Activated T-cell treated with anti-CD3 and anti-CD28 coated beads for 24 hours (primary cell): Measurements from ENCODE around the gene ISG20L2.

ENCODE experiments used
- DNase-seq: peaks from one replicate; pipeline ENCODE4 v3.0.0-alpha.2; 2020; ENCODE audit warnings: low read depth

The ISG20L2 gene

DNA sequence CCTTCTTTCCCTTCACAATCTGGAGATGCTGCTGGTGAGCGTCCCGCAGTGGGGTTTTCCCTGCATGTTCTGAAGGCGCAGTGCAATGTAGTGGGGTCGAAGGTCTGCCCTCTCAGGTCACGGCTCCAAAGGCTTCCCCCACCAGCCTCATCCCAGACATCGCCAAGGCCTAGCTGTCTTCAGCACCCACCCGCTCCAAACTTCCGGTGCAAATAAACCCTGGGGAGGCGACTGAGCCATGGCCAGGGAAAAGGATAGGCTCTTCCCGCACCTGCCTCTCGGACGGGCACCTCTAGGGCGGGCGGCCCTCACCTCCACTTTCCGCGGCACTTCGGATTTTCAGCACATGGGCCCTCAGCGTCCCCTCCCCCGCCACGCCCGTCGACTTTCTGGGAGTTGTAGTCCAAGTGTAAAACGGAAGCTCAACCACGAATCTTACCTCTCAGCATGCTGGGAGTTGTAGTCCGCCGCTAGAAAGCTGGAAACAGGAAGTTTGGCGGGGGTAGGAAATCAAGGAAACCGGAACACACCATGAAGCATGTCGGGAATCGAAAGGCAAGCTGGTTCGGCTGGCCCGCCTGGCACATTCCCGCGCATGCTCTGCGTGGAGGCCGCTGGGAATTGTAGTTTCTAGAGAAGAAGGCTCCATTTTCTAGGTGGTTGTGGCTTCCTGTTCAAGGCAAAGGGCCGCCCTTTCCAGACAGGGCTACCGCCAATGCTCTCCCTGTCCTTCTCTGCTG is 12.3 kb upstream of the ISG20L2 start, which contains the start of gene MRPL24:
Gene MRPL24 (minus strand): TSS at position 348 of the 740 bp plus-strand sequence. CDS start 2,384 bp downstream, outside the sequence.
- peak; percentile 94 for DNase-seq

DNA sequence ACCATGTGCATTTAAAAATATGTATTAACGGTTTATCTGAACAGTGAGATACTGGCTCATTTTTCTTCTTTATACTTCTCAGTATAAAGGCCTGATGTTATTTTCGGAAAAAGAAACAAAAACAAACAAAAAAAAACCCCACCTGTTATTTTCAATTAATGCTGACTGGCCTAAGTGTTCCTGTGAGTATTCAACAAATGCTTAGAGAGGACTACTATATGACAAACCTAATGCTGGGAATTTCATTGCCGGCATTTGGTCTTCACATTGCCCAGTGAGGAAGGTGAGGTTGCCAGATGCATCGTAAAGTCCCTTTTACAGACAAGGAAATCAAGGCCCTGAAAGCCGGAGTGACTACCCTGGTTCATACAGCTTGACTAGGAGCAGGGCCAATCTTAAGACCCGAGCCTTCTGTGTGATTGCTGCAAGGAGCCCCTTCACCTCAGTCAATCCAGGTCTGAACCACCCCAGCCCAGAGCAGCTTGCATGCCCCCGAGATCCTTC is 11.7 kb upstream of the ISG20L2 start:
- DNase-seq: no peak

DNA sequence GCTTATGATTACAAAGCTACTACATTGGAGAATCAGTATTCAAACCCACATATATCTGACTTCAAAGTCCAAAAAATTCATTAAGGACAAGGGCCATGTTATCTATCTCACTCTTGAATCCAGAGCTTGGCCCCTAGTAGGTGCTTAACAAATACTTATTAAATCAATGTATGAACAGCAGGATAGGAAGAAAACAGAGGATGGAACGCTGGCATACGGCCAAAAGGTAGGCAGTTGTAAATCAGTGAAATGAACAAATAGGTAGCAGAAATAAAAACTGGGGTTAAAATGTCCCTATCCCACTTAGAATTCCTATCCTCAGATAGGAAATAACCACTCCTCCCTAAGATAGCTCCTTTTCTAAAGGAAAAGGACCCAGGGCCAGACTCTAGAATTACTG is 10.3 kb upstream of the ISG20L2 start:
- DNase-seq: no peak

DNA sequence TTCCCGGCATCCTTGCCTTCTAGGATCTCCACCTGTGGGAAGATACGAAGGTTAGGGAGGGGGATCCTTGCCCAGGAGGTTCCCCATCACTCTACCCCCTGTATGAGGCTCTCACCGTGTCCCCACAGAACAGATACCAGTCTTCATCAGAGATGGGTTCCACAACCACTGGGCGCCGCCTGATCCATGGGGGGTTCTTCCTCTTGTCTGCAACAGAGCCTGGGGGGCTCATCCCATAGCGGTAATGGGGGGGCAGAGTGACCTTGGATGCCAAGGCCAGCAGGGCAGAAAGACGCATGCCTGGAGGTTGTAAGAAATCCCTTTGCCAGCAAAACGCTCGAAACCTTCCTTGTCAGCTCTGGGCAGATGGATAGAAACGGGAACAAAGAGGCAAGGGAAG is 9.8 kb upstream of the ISG20L2 start:
- no peak for DNase-seq

DNA sequence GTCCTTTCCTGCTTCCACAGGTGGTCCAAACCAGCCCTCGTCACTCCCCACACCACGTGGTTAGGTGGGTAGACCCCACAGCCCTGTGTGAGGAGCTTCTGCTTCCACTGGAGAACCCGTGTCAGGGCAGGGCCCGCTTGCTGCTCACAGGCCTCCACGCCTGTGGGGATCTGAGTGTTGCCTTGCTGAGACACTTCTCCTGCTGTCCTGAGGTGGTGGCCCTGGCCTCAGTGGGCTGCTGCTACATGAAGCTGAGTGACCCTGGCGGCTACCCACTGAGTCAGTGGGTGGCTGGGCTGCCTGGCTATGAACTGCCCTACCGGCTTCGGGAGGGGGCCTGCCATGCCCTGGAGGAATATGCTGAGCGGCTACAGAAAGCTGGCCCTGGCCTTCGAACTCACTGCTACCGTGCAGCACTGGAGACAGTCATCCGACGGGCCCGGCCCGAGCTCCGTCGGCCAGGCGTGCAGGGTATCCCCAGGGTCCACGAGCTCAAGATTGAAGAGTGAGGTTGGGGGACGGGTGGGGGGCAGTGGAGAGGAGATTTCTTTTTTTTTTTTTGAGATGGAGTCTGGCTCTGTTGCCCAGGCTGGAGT is 5.5 kb upstream of the ISG20L2 start:
- DNase-seq: no peak

DNA sequence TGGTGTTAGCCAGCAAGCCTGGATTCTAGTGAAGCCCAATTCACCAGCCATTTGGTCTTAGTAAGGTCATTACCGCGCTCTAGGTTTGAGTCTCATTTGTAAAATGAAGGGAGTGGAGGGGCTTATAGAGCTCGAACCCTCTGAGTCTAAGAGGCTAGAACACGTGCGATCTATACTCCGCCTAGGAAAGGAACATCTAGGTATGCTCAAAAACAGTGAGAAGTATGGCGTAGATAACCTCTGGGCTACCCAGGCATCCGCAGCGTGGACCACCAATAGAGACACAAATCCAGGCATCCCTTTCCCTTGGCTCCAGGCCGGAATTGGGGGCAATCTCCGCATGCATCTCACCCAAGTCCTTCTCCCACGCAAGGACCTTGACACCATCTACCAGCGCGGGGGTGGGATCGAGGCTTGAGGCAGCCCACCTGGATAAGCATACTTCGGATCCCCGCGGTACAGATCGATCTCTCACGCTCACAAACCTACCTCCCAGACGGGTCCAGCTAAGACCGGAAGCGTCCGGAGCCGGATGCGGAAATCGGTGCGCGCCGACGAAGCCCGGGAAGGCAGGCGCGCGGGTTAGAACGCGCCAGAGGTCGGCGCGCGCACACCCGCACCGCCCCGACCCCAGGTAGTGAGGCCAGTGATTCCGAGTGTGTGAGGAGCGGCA is 504 bp downstream of the ISG20L2 start, which contains the start of gene METTL25B:
Gene METTL25B (plus strand): TSS at position 544 of the 673 bp plus-strand sequence. CDS start 636 bp downstream, outside the sequence.
- DNase-seq: peak; percentile 74

DNA sequence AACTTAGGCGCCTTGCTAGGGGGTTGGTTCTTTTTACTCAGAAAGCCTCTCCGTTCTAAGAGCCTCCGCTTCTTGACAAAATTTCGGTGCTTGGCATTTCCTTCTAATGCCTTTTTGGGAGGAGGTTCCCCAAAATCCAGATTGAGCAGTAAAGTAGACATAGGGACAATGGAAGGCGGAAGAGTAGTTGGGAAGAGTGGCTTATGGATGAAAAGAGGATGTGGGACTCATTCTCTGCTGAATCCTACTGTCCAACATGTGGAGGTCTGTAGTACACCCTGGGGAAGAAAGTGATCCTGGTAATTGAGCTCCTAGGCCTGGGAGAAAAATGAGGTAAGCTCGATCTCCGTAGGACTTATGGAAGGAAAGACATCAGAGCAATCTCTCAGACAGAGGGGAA is 1.1 kb downstream of the ISG20L2 start:
- no peak for DNase-seq

DNA sequence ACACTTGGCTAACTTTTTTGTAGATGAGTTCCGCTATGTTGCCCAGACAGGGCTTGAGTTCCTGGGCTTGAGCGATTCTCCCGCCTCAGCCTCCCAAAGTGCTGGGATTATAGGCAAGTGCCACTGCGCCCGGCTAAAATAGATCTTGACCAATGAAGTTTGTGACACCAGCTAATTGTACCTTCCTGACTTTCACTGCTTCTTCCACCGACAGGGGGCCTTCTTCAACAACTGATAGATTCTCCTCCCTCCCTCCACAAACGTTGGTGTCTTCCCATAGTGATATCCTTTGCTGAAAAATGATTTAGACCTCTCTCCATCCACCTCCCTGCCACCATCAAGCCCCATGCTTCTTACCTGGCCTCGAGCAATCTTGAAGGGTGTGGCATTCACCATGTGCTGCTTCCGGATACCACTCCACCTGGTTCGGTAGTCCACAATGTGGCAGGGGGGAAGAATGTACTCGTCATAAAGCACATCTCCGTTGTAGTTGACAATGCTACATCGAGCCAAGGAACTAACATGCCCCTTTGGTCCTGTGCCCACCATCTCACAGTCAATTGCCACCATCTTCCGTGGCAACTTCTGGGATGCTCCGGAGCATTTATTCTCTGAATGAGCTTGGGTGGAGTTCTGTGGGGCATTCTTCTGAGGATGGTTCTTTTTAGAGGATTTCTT is 1.9 kb downstream of the ISG20L2 start:
- DNase-seq: no peak

DNA sequence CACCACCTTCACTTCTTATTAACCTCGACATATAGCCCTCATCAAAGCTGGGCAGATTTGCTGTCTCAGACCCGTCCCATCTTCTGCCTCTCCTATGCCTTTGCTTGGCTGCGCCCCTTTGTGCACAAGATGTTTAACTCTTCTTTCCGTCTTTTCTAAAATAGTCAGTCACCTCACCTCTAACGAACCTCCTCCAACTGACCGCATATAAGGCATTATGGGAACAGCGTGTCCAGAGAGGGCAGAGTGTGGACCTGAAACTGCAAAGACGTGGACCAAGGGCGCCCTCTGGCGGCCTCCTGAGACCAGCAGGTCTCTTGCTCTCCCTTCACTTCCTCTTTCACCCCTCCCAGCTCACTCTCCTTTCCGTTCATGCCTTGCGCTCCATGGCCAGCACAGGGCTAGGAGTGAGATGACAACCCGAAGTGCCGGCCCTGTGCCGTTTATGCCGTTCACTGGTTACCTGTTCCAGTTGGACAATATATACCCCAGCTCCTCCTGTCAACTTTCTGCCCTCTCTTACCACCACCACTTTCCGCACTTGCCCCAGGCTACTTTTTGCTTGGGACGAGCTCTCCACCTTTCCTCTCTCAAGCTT is 2.8 kb downstream of the ISG20L2 start:
- peak; percentile 68 for DNase-seq

DNA sequence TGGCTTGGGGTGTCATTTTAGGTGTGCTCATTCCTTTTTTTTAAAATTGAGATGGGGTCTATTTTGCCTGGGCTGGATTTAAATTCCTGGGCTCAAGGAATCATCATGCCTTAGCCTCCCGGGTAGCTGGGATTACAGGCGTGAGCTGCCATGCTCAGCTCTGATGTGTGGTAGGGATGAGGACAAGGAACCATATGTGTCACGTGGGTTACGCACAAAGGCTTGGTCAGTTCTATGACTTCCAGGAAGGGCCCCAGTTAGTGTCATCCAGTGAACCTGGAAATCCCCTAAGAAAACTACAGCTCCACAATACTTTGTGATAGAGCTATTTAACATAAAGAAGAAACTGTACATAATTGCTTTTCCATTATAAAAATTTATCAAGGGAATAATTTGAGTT is 7.0 kb downstream of the ISG20L2 start:
- no peak for DNase-seq

DNA sequence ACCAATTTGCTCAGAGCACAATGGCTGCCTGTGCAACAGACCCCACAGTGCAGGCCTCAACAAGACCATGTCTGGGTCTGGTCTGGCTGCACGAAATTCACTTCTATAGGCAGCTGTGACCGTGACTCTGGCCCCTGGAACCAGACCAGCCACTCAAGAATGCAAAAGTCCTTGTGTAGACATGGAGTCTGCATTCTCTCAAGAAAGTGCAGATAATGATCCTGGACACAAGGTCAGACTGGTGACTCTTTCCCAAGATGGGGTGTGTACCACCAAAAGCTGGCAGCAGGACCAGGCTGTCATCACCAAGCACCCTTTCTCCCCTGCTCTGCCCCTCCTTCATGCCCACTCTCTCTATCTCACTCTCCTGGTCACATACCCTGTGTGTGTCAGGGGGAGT is 7.4 kb downstream of the ISG20L2 start:
- DNase-seq: no peak

DNA sequence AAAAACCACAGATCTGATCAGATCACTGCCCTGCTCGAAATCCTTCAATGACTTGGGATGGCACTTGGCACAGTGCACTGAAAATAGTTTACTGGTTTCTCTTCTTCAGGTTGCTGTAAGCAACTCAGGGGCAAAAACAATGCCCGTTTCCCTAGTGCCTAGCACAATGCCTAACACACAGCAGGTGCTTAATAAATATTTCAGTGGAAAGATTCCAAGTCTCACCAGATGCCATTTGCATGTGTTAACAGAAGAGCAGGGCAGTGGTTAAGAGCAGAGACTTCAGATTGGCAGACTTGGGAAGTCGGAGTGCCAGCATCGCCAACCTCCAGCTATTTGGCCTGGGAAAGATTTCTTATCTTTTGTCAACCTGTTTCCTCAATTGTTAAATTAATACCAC is 11.2 kb downstream of the ISG20L2 start:
- no peak for DNase-seq

DNA sequence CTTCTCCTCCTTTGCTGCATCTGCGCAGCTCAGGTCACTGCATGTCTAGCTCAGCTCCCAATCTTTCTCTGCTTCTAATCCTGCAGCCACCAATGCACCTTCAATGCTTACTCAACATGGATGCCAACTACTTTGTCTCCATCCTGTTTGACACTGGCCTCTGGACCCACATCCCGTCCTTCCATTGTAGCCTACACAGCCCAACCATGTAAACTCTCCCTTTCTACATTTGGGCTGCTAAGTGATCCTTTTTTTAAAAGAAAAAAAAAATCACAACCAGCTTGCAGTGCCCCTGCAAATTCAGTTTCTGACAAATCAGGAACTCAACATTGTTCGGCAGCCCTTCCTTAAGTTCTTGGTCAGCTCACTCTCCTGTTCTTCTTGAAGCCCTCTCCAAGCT is 13.7 kb downstream of the ISG20L2 start:
- DNase-seq: no peak

DNA sequence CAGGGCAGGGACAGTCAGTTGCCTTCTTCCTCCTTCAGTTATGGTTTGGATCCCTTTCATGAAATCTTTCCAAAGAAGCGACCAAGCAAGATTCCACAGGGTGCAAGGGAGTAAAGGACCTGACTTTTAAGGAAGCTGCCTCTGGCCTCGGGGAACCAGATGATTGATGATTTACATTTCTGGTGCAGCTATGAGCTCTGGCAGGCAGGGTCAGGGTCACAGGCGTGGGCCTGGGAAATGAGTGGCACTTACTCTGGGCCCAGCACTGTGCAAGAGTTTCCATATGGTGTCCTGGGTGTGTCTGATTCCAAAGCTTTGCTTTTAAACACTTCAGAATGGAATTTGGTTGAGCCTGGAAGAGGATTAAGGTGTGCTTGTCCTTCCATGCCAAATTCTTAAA is 15.9 kb downstream of the ISG20L2 start:
- no peak for DNase-seq

DNA sequence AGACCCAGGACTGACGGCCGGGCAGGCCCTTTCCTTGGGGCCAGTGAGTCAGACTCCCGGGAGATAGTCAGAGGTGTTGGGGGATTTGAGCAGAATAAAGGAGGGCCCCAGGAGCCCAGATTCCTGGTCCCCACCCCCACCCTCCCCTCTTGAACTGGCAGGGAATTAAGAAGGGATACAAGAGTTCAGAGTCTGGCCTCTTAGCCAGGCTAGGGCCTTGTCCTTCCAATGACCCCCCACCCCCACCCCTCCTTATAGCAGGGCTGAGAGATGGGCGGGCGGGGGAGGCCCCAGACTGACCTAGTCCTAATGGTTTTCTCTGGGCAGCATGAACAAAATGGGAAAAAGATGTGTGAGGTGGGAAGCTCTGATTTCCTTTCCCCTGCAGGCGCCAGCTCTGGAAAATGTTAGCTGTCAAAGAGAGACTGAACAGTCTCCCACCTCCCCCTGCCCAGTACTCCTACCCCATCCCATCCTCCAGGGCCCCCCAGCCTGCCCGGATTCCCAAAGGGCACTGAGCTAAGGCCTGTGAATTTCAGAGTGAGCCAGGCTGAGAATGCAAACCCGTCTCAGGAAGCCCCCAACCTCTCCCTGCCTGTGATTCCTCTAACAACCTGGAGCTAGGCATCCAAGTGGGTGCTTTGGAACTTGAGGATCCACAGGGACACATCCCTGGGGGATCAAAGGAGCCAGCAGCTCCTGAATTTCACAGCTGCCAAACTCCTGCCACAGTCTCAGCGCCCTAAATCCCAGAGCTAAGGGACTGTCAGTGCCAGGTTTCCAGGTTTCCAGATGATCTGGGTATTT is 17.4 kb downstream of the ISG20L2 start:
- DNase-seq: no peak

DNA sequence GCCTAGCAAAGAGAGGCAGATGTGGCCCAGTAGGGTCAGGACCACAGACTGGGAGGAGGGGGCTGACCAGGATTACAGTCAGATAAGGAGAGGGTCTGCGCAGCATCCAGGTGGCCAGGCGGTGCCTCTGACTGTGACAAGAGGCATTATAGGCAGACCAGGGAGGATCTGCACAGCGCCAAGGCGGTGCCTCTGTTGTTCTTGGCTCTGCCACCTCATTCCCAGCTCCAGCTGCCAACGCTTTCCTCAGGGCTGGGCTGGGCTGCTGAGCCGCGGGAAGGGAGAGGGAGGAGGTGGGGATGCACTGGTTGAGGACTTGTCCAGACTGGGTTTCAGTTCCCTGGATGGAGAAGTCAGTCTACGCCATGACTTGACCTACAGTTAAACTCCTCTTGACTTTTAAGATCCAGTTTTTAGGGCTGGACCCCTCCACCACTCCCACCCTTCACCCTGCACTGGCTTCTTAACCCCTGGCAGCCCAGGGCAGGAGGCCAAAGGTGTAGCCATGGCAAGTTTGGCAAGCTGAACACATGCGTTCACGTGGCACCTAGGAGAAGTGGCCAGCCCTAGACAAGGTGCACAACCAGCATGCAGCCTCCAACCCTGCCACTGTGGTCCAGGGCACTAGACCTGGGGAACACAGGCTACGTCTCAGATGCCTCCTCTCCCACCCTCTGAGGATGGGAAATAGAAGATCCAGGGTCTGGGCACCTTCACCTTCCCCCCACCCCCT is 18.6 kb downstream of the ISG20L2 start:
- no peak for DNase-seq

DNA sequence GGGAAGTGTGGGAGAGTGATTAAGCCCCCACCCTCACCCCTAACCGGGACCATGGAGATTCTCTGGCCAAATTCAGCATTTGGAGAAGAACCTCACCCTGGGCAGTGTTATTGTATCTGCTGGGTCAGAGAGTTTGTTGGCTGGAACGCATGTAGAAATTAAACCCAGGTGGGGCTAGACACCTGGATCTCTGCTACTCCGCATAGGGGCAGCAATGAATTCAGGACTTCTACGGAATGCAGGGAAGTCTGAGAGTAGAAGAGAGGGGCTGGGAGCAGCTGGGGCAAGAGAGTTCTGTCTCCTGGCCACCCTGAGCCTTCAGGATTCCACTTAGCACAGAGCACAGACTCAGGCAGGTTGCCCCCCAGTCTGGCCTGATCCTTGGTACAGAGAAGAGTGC is 19.5 kb downstream of the ISG20L2 start:
- DNase-seq: no peak

DNA sequence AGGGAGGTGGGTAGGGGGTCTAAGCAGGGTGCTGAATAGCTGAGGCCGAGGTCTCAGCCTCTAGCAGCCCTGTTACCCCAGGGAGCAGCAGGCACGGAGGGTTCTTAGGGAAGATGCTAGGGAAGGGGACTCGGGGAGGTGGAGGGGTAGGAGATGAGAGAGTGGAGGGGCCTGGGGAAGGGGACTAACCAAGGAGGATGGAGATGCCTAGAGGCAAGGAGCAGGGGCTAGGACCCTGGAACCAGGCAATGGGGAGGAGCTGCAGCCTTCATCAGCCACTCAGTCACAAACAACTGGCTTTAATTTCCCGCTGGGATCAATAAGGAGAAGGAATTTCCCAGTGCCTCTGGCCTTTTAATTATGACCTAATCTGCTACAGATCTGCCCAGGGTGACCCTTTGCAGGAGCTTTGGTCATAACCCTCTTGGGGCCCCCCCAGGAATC is 20.3 kb downstream of the ISG20L2 start:
- DNase-seq: no peak

DNA sequence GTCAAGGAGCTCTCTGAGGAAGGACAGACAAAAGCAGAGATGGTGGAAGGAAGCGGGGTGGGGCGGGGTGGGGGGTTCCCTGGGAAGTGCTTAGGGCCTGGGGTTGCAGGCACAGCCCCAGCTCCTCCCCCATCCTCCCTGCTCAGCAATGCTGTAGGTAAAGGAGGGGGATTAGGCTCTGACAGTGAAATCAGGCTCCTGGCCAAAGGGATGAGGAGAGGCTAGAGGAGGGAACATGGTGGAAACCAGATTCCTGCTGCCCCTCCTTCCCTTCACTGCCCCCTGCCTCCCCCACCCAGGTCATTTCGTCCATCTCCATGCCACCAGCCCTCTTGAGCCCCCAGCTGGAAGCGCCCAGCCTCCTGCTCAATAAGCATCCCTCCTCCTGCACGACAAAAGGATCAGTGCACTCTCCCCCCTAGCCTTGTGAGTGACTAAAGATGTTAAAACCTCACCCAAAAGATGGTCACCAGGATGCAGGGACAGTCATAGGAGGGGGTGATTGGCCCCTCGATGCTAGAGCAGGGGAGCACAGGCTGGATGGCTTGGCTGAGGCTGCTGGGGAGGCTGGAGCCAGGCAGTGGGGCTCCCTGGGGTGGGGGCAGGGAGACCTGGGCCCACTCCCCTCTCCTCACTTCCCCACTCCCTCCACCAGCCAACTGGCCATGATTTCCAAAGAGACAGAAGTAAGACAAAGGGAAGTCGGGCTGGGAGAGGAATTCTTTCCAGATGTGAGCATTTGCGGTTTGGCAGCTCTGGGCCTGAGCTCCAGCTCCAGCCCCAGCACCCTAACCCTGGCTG is 20.9 kb downstream of the ISG20L2 start:
- no peak for DNase-seq
